Small intestine (tissue), 7 donors: ENCODE measurements around the gene ALG6. TPM values are rescaled to one million over a fixed set of nuclear protein-coding genes. Genes with fewer than 3 reads are reported as not detected.
"Not testable (repeated sequence)": the region's sequence is repeated elsewhere in the genome, so short reads cannot be mapped to it uniquely, and the experiment has no call there.

ENCODE experiments used
- DNase-seq, 2 donors: peaks; one replicate each; pipeline versions ENCODE4 v3.0.0 to v3.0.0-alpha.2; 2013
- FAIRE-seq: peaks from 2 replicates; lab custom pipeline; 2012; peaks lifted over from hg19 to GRCh38; lab: Jason Lieb, UNC
- H3K27ac ChIP-seq, 3 donors: one replicate each; pipeline ENCODE4 v1.5.1; 2013; ENCODE audit warnings: low read length in 2 of 3, mild to moderate bottlenecking in 2 of 3, control low read depth in 1 of 3, inconsistent platforms in 1 of 3, low read depth in 1 of 3, moderate library complexity in 1 of 3
- H3K27me3 ChIP-seq, 3 donors: one replicate each; pipeline ENCODE4 v1.6.1; 2013; ENCODE audit warnings: low read length in 3 of 3, inconsistent platforms in 1 of 3; ENCODE audit not compliant: control insufficient read depth in 3 of 3, insufficient read depth in 3 of 3
- H3K36me3 ChIP-seq, 3 donors: one replicate each; pipeline ENCODE4 v1.6.1; 2013; ENCODE audit warnings: low read length in 3 of 3, inconsistent platforms in 1 of 3, low read depth in 1 of 3, mild to moderate bottlenecking in 1 of 3, moderate library complexity in 1 of 3; ENCODE audit not compliant: control insufficient read depth in 3 of 3, insufficient read depth in 2 of 3
- H3K4me1 ChIP-seq, 3 donors: one replicate each; pipeline ENCODE4 v1.6.1; 2013; ENCODE audit warnings: low read length in 2 of 3, inconsistent platforms in 1 of 3, low read depth in 1 of 3, mild to moderate bottlenecking in 1 of 3, moderate library complexity in 1 of 3; ENCODE audit not compliant: control insufficient read depth in 3 of 3, insufficient read depth in 2 of 3
- H3K4me3 ChIP-seq, 3 donors: one replicate each; pipeline ENCODE4 v1.5.1; 2013; ENCODE audit warnings: low read length in 3 of 3, control low read depth in 1 of 3, inconsistent platforms in 1 of 3, low read depth in 1 of 3, mild to moderate bottlenecking in 1 of 3, moderate library complexity in 1 of 3
- H3K9me3 ChIP-seq, 2 donors: one replicate each; pipeline ENCODE4 v1.6.1; 2013; ENCODE audit warnings: low read depth in 1 of 2, low read length in 1 of 2; ENCODE audit not compliant: control insufficient read depth in 2 of 2, insufficient read depth in 1 of 2
- WGBS, 3 donors: extraction: QIAGEN DNeasy Blood & Tissue Kit; methylation state at CpG; one replicate each; pipeline ENCODE4 v1.1.7; 2013; 5-methylcytosine and 5-hydroxymethylcytosine counted together
- polyA plus RNA-seq, 4 donors: library from polyadenylated mRNA; stranded (reverse) in 3 of 4; unstranded in 1 of 4; fragments of 200-250 nt in 3 of 4; fragments of 120-200 nt in 1 of 4; gene quantifications; one replicate each; pipeline versions ENCODE4 v1.2.1 to v1.2.3, GENCODE V29; 2013
- donor health status: healthy with polysubstance abuse.
- donor health status: control.
- donor health status: control.
- donor health status: Bipolar disorder and iron deficiency.
- donor health status: healthy.

ALG6 gene
- polyA plus RNA-seq, 4 donors: 5.9 to 19.4 (median 11.3) TPM

DNA sequence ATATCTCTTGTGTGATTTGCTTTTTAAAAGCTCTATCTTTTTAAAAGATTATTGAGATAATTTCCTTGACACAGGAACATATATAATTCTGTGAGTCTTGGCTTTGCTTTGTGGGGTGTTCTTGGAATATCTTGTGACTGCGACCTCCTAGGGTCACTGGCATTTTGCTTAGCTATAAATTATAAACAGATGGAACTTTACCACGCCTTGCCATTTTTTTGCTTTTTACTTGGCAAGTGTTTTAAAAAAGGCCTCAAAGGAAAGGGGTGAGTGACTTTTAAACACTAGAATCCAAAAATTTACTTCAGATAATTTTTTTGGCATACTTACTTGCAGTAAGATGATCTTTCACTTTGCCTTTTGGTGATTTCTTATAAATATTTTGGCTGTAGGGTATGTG lies 43.6 kb downstream of the ALG6 start:
- Histone ChIP-seq H3K36me3 (peaks cover 0 to 5% (median 5%) of the 10 kb centered on the region in 3 donors), H3K9me3 (no peaks in the 10 kb centered on the region), H3K27me3 (no peaks in the 10 kb centered on the region), H3K4me3 (no peak overlapping the region), H3K27ac (no peak overlapping the region), H3K4me1 (no peaks in the 10 kb centered on the region)
- WGBS, 3 donors: 74 to 88% (median 86%) methylated on average over 2 of the region's 2 CpGs
- FAIRE-seq (no peak), DNase-seq (no peak)

- DNase-seq (peak; percentile 20 to 36), FAIRE-seq (no peak)
Measured at GRCh38 chr1:63413394-63413793, 46.0 kb downstream of the ALG6 start.

DNA sequence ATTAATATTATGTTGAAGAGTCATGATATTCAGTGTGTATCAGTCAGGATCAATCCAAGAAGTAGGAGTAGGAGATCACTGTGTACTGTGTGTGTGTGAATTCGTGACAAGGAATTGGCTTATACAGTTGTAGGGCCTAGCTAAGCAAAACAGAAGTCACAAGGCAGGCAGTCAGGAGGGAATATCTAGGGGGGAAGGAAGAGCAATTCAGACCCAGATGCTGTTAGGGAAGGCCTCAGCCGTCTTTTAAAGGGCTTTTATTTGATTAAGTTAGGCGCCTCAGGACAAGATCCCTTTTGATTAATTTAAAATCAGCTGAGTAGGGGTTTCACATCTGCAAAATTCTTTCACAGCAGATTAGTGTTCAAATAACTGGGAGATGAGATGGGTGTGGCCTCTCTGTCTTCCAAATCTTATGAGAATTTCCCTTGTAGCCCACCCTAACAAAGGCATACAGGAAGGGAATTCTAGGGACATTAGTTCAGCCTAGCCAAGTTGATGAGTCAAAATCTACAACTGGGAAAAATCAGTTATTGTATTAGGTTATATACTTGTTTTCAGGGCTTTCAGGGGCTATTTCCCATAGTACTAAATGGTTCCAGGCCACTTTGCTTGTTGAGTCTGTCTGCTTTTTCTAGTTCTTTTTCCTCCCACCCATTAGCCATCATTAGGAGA lies 47.4 kb downstream of the ALG6 start:
- peaks cover 0 to 5% (median 2%) of the 10 kb centered on the region in 3 donors for H3K36me3 ChIP-seq
- no peaks in the 10 kb centered on the region for H3K27me3 ChIP-seq
- FAIRE-seq (no peak), DNase-seq (no peak)
- no peak overlapping the region for H3K4me3 ChIP-seq
- H3K27ac ChIP-seq: no peak overlapping the region
- no peaks in the 10 kb centered on the region for H3K9me3 ChIP-seq
- WGBS, 3 donors: 83 to 95% (median 94%) methylated on average over 3 of the region's 3 CpGs
- no peaks in the 10 kb centered on the region for H3K4me1 ChIP-seq

More at GRCh38 chr1:63413394-63413793, 46.0 kb downstream of the ALG6 start:
- Histone ChIP-seq H3K27ac (no peak overlapping the region), H3K27me3 (no peaks in the 10 kb centered on the region), H3K36me3 (peaks cover 0 to 5% (median 5%) of the 10 kb centered on the region in 3 donors), H3K4me3 (no peak overlapping the region), H3K9me3 (no peaks in the 10 kb centered on the region), H3K4me1 (no peaks in the 10 kb centered on the region)
- 35 to 54% (median 45%) methylated on average over 1 of the region's 1 CpG for WGBS, 3 donors

DNA sequence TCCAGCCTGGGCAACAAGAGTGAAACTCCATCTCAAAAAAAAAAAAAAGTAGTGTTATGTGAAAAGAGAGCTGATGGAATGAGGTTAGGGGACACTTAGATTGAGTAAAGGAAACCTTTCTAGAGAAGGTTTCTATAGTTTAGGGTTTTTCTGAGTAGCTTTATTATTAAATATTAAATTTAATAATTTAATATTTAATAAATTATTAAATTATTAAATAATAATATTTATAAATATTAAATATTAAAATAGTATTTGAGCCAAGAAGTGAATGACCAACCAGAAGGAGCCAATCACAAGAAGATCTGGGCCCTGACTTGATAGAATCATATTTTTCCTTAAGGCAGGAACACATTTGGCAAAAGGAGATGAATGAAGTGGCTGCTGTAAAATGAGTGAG lies 50.7 kb downstream of the ALG6 start:
- no peak for FAIRE-seq
- H3K9me3 ChIP-seq: no peaks in the 10 kb centered on the region
- H3K27me3 ChIP-seq: no peaks in the 10 kb centered on the region
- H3K27ac ChIP-seq: no peak overlapping the region
- no peak overlapping the region for H3K4me3 ChIP-seq
- peaks cover 0 to 3% (median 2%) of the 10 kb centered on the region in 3 donors for H3K36me3 ChIP-seq
- no peaks in the 10 kb centered on the region for H3K4me1 ChIP-seq
- DNase-seq: no peak

GRCh38 chr1:63420746-63421145 lies 53.3 kb downstream of the ALG6 start:
- FAIRE-seq, H3K27ac ChIP-seq, H3K36me3 ChIP-seq, H3K27me3 ChIP-seq, DNase-seq, H3K9me3 ChIP-seq, H3K4me1 ChIP-seq, H3K4me3 ChIP-seq: not testable (repeated sequence)
- WGBS, 3 donors: 88 to 100% (median 92%) methylated on average over 1 of the region's 1 CpG

DNA sequence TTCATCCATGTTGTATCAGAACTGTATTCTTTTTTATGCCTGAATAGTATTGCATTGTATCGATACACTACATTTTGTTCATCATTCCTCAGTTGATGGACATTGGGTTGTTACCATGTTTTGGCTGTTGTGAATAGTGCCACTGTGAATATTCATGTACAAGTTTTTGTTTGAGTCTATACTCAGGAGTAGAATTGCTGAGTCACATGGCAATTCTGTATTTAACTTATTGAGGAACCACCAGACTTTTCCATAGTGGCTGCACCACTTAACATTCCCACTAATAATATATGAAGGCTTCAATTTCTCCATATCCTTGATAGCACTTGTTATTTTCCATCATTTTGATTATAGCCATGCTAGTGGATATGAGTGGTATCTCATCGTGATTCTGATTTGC lies 56.2 kb downstream of the ALG6 start:
- FAIRE-seq (no peak), DNase-seq (no peak)
- H3K9me3 ChIP-seq: no peaks in the 10 kb centered on the region
- H3K4me1 ChIP-seq: no peaks in the 10 kb centered on the region
- 94 to 100% (median 95%) methylated on average over 2 of the region's 2 CpGs for WGBS, 3 donors
- H3K27me3 ChIP-seq: no peaks in the 10 kb centered on the region
- H3K36me3 ChIP-seq: peaks cover 0 to 2% (median 0%) of the 10 kb centered on the region in 3 donors
- no peak overlapping the region for H3K27ac ChIP-seq
- H3K4me3 ChIP-seq: no peak overlapping the region

- no peaks in the 10 kb centered on the region for H3K27me3 ChIP-seq
- peaks cover 0 to 6% of the 10 kb centered on the region in 2 donors for H3K9me3 ChIP-seq
- FAIRE-seq (no peak), DNase-seq (no peak)
- H3K36me3 ChIP-seq: peaks cover 0 to 4% (median 0%) of the 10 kb centered on the region in 3 donors
- H3K4me1 ChIP-seq: no peaks in the 10 kb centered on the region
- no peak overlapping the region for H3K4me3 ChIP-seq
- H3K27ac ChIP-seq: no peak overlapping the region
Measured at GRCh38 chr1:63428815-63429214, 61.4 kb downstream of the ALG6 start.

DNA sequence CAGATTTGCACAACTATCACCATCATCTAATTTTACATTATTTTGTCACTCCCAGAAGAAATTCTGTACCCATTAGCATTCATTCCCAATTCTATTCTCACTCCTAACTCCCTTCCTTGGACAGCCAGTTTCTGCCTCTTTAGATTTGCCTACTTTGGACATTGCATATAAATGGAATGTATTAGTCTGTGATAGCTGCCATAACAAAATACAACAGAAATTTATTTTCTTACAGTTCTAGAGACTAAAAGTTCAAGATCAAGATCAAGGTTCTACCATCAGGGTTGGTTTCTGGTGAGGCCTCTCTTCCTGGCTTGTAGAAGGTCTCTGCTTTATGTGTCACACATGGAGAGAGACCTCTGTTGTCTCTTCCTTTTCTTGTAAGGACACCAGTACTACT lies 61.9 kb downstream of the ALG6 start:
- peaks cover 0 to 4% (median 0%) of the 10 kb centered on the region in 3 donors for H3K36me3 ChIP-seq
- no peak overlapping the region for H3K4me3 ChIP-seq
- no peak for DNase-seq
- H3K9me3 ChIP-seq: peaks cover 0 to 6% of the 10 kb centered on the region in 2 donors
- no peaks in the 10 kb centered on the region for H3K27me3 ChIP-seq
- H3K4me1 ChIP-seq: no peaks in the 10 kb centered on the region
- FAIRE-seq: no peak
- no peak overlapping the region for H3K27ac ChIP-seq

- no peaks in the 10 kb centered on the region for H3K9me3 ChIP-seq
- FAIRE-seq (no peak), DNase-seq (no peak)
- no peaks in the 10 kb centered on the region for H3K27me3 ChIP-seq
- H3K4me1 ChIP-seq: no peaks in the 10 kb centered on the region
- no peak overlapping the region for H3K27ac ChIP-seq
- H3K36me3 ChIP-seq: peaks cover 0 to 2% (median 0%) of the 10 kb centered on the region in 3 donors
- no peak overlapping the region for H3K4me3 ChIP-seq
- 71 to 89% (median 88%) methylated on average over 4 of the region's 4 CpGs for WGBS, 3 donors
Measured at GRCh38 chr1:63435161-63435560, 67.7 kb downstream of the ALG6 start.
